SK-N-SH treated with all-trans-retinoic acid at 6 μM for 48 hours (cell line): ENCODE data around the gene FAM222B.

Experiments used
- ATAC-seq: fragments of 200-7000 bp; cut with Tn5 transposase; 3 replicates; pipeline ENCODE4 v1.9.1; 2020; ENCODE audit warnings: mild to moderate bottlenecking, moderate library complexity
- BACH2 ChIP-seq: fragments of 250-450 bp; sonication (Bioruptor Pico); IDR thresholded peaks from 2 replicates; pipeline ENCODE4 v1.9.0; 2021; ENCODE audit warnings: mild to moderate bottlenecking, borderline replicate concordance
- CSDC2 ChIP-seq: fragments of 250-450 bp; sonication (Bioruptor Pico); IDR thresholded peaks from 2 replicates; pipeline ENCODE4 v1.5.0; 2020; ENCODE audit warnings: mild to moderate bottlenecking, moderate library complexity
- ESRRG ChIP-seq: fragments of 250-450 bp; sonication (Bioruptor Pico); IDR thresholded peaks from 2 replicates; pipeline ENCODE4 v1.6.1; 2021; ENCODE audit warnings: mild to moderate bottlenecking
- ISL1 ChIP-seq: fragments of 250-450 bp; sonication (Bioruptor Pico); IDR thresholded peaks from 2 replicates; pipeline ENCODE4 v2.1.2; 2022; ENCODE audit warnings: mild to moderate bottlenecking, moderate library complexity
- OSR1 ChIP-seq: fragments of 250-450 bp; sonication (Bioruptor Pico); IDR thresholded peaks from 2 replicates; pipeline ENCODE4 v1.8.0; 2022; ENCODE audit warnings: moderate library complexity, mild to moderate bottlenecking, inconsistent platforms
- PPARA ChIP-seq: fragments of 250-450 bp; sonication (Bioruptor Pico); IDR thresholded peaks from 2 replicates; pipeline ENCODE4 v1.5.0; 2020; ENCODE audit warnings: mild to moderate bottlenecking, borderline replicate concordance
- RARB ChIP-seq: fragments of 250-450 bp; sonication (Bioruptor Pico); IDR thresholded peaks from 2 replicates; pipeline ENCODE4 v1.8.0; 2021; ENCODE audit warnings: mild to moderate bottlenecking, moderate library complexity
- SNAI2 ChIP-seq: fragments of 250-450 bp; sonication (Bioruptor Pico); IDR thresholded peaks from 2 replicates; pipeline ENCODE4 v1.5.0; 2020; ENCODE audit warnings: mild to moderate bottlenecking, moderate library complexity
- TCF4 ChIP-seq: fragments of 250-450 bp; sonication (Bioruptor Pico); IDR thresholded peaks from 2 replicates; pipeline ENCODE4 v1.8.0; 2021; ENCODE audit warnings: mild to moderate bottlenecking, moderate library complexity, borderline replicate concordance
- TOX ChIP-seq: fragments of 250-450 bp; sonication (Bioruptor Pico); IDR thresholded peaks from 2 replicates; pipeline ENCODE4 v1.8.0; 2021; ENCODE audit warnings: mild to moderate bottlenecking, moderate library complexity, borderline replicate concordance
- ZC3H10 ChIP-seq: fragments of 250-450 bp; sonication (Bioruptor Pico); IDR thresholded peaks from 2 replicates; pipeline ENCODE4 v1.5.1; 2021; ENCODE audit warnings: mild to moderate bottlenecking, moderate library complexity
- ZFP3 ChIP-seq: fragments of 250-450 bp; sonication (Bioruptor Pico); IDR thresholded peaks from 2 replicates; pipeline ENCODE4 v1.5.0; 2020; ENCODE audit warnings: mild to moderate bottlenecking, moderate library complexity
- ZFP30 ChIP-seq: fragments of 450-650 bp; formaldehyde crosslinking; IDR thresholded peaks from 2 replicates; pipeline ENCODE4 v1.5.0; 2022; ENCODE audit warnings: mild to moderate bottlenecking, moderate library complexity
- ZNF565 ChIP-seq: fragments of 450-650 bp; formaldehyde crosslinking; conservative IDR thresholded peaks from 2 replicates; pipeline ENCODE4 v1.5.0; 2020; ENCODE audit warnings: low read depth, mild to moderate bottlenecking, moderate library complexity
- ZNF70 ChIP-seq: fragments of 450-650 bp; formaldehyde crosslinking; IDR thresholded peaks from 2 replicates; pipeline ENCODE4 v1.5.0; 2020; ENCODE audit warnings: mild to moderate bottlenecking, moderate library complexity
- ZNF8 ChIP-seq: fragments of 450-650 bp; formaldehyde crosslinking; IDR thresholded peaks from 2 replicates; pipeline ENCODE4 v1.5.0; 2020; ENCODE audit warnings: mild to moderate bottlenecking, moderate library complexity
- TF ChIP-seq, protein P1 (sequence below): fragments of 250-450 bp; sonication (Bioruptor Pico); IDR thresholded peaks from 2 replicates; pipeline ENCODE4 v1.5.1; 2020; ENCODE audit warnings: low read depth, mild to moderate bottlenecking, moderate library complexity
- TF ChIP-seq, protein P2 (sequence below): fragments of 250-450 bp; sonication (Bioruptor Pico); IDR thresholded peaks from 2 replicates; pipeline ENCODE4 v1.8.0; 2021; ENCODE audit warnings: low read depth, mild to moderate bottlenecking, moderate library complexity, borderline replicate concordance
- TF ChIP-seq, protein P3 (sequence below): fragments of 250-450 bp; sonication (Bioruptor Pico); IDR thresholded peaks from 2 replicates; pipeline ENCODE4 v1.8.0; 2020; ENCODE audit warnings: mild to moderate bottlenecking, moderate library complexity, borderline replicate concordance
- TF ChIP-seq, protein P4 (sequence below): fragments of 250-450 bp; sonication (Bioruptor Pico); IDR thresholded peaks from 2 replicates; pipeline ENCODE4 v1.5.0; 2020; ENCODE audit warnings: mild to moderate bottlenecking, moderate library complexity
- TF ChIP-seq, protein P5 (sequence below): fragments of 250-450 bp; sonication (Bioruptor Pico); IDR thresholded peaks from 2 replicates; pipeline ENCODE4 v1.5.1; 2021; ENCODE audit warnings: mild to moderate bottlenecking, moderate library complexity

The FAM222B gene

DNA sequence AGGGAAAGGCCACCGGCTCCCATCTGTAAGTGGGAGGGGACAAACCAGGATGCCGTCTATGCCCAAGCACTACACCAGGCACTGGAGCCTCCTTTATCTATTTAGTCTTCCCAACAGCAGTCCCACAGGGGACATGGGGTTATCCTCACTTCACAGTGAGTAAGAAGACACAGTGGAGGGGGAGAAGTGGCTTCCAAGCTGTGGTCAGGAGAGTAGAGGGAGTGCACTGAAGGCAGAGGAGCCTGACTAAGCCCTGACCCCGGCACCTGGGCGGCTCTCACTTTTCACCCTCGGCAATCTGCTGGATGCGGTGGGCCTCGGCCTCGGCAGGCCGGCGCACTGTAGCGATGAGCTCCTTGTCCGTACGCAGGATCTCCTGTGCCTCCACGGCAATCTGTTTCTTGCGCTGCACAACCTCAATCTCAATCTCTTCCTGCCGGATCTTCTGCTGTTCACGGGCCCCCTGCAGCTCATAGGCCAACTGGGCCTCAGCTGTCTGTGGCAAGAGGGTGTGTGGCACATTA, 39.0 kb upstream of the FAM222B start (continued):
- TF ChIP-seq, protein P1, sequence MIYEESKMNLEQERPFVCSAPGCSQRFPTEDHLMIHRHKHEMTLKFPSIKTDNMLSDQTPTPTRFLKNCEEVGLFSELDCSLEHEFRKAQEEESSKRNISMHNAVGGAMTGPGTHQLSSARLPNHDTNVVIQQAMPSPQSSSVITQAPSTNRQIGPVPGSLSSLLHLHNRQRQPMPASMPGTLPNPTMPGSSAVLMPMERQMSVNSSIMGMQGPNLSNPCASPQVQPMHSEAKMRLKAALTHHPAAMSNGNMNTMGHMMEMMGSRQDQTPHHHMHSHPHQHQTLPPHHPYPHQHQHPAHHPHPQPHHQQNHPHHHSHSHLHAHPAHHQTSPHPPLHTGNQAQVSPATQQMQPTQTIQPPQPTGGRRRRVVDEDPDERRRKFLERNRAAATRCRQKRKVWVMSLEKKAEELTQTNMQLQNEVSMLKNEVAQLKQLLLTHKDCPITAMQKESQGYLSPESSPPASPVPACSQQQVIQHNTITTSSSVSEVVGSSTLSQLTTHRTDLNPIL (CRISPR knock-in tag): no peak

DNA sequence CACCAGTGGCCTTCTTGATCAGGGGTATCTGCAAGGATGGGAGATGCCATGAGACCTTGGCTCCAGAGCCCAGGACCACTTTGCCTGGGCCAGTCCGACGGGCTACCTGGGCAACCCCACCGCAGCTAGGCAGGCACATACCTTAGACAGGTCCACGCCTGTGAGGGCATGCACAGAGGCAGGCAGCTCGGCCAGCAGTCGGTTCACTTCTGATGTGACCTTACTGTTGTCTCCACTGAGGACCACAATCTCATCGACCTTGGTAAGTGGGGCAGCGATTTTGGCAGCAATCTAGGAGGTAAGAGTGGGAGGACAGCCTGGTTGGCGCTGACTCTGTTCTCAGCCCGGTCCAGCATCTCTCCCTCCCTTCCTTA, 38.0 kb upstream of the FAM222B start:
- no peak for TF ChIP-seq SNAI2 (CRISPR knock-in tag)
- TF ChIP-seq, protein P2, sequence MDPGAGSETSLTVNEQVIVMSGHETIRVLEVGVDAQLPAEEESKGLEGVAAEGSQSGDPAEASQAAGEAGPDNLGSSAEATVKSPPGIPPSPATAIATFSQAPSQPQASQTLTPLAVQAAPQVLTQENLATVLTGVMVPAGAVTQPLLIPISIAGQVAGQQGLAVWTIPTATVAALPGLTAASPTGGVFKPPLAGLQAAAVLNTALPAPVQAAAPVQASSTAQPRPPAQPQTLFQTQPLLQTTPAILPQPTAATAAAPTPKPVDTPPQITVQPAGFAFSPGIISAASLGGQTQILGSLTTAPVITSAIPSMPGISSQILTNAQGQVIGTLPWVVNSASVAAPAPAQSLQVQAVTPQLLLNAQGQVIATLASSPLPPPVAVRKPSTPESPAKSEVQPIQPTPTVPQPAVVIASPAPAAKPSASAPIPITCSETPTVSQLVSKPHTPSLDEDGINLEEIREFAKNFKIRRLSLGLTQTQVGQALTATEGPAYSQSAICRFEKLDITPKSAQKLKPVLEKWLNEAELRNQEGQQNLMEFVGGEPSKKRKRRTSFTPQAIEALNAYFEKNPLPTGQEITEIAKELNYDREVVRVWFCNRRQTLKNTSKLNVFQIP (CRISPR knock-in tag): no peak
- TF ChIP-seq BACH2 (CRISPR knock-in tag): no peak
- TF ChIP-seq ESRRG (CRISPR knock-in tag): no peak
- no peak for TF ChIP-seq ZNF565 (CRISPR knock-in tag)
- TF ChIP-seq ZFP3 (CRISPR knock-in tag): no peak
- no peak for TF ChIP-seq ZC3H10
- TF ChIP-seq PPARA: no peak
- TF ChIP-seq ISL1: no peak
- no peak for TF ChIP-seq ZNF8 (CRISPR knock-in tag)
- TF ChIP-seq, protein P3, sequence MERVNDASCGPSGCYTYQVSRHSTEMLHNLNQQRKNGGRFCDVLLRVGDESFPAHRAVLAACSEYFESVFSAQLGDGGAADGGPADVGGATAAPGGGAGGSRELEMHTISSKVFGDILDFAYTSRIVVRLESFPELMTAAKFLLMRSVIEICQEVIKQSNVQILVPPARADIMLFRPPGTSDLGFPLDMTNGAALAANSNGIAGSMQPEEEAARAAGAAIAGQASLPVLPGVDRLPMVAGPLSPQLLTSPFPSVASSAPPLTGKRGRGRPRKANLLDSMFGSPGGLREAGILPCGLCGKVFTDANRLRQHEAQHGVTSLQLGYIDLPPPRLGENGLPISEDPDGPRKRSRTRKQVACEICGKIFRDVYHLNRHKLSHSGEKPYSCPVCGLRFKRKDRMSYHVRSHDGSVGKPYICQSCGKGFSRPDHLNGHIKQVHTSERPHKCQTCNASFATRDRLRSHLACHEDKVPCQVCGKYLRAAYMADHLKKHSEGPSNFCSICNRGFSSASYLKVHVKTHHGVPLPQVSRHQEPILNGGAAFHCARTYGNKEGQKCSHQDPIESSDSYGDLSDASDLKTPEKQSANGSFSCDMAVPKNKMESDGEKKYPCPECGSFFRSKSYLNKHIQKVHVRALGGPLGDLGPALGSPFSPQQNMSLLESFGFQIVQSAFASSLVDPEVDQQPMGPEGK (CRISPR knock-in tag): no peak
- TF ChIP-seq TOX (CRISPR knock-in tag): no peak
- TF ChIP-seq ZFP30 (CRISPR knock-in tag): no peak
- TF ChIP-seq ZNF70 (CRISPR knock-in tag): no peak
- TF ChIP-seq TCF4: no peak
- no peak for TF ChIP-seq CSDC2
- TF ChIP-seq, protein P4, sequence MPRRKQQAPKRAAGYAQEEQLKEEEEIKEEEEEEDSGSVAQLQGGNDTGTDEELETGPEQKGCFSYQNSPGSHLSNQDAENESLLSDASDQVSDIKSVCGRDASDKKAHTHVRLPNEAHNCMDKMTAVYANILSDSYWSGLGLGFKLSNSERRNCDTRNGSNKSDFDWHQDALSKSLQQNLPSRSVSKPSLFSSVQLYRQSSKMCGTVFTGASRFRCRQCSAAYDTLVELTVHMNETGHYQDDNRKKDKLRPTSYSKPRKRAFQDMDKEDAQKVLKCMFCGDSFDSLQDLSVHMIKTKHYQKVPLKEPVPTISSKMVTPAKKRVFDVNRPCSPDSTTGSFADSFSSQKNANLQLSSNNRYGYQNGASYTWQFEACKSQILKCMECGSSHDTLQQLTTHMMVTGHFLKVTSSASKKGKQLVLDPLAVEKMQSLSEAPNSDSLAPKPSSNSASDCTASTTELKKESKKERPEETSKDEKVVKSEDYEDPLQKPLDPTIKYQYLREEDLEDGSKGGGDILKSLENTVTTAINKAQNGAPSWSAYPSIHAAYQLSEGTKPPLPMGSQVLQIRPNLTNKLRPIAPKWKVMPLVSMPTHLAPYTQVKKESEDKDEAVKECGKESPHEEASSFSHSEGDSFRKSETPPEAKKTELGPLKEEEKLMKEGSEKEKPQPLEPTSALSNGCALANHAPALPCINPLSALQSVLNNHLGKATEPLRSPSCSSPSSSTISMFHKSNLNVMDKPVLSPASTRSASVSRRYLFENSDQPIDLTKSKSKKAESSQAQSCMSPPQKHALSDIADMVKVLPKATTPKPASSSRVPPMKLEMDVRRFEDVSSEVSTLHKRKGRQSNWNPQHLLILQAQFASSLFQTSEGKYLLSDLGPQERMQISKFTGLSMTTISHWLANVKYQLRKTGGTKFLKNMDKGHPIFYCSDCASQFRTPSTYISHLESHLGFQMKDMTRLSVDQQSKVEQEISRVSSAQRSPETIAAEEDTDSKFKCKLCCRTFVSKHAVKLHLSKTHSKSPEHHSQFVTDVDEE (CRISPR knock-in tag): no peak
- TF ChIP-seq, protein P5, sequence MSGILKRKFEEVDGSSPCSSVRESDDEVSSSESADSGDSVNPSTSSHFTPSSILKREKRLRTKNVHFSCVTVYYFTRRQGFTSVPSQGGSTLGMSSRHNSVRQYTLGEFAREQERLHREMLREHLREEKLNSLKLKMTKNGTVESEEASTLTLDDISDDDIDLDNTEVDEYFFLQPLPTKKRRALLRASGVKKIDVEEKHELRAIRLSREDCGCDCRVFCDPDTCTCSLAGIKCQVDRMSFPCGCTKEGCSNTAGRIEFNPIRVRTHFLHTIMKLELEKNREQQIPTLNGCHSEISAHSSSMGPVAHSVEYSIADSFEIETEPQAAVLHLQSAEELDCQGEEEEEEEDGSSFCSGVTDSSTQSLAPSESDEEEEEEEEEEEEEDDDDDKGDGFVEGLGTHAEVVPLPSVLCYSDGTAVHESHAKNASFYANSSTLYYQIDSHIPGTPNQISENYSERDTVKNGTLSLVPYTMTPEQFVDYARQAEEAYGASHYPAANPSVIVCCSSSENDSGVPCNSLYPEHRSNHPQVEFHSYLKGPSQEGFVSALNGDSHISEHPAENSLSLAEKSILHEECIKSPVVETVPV (CRISPR knock-in tag): no peak
- TF ChIP-seq RARB (CRISPR knock-in tag): no peak
- no peak for TF ChIP-seq OSR1
- no peak for ATAC-seq

DNA sequence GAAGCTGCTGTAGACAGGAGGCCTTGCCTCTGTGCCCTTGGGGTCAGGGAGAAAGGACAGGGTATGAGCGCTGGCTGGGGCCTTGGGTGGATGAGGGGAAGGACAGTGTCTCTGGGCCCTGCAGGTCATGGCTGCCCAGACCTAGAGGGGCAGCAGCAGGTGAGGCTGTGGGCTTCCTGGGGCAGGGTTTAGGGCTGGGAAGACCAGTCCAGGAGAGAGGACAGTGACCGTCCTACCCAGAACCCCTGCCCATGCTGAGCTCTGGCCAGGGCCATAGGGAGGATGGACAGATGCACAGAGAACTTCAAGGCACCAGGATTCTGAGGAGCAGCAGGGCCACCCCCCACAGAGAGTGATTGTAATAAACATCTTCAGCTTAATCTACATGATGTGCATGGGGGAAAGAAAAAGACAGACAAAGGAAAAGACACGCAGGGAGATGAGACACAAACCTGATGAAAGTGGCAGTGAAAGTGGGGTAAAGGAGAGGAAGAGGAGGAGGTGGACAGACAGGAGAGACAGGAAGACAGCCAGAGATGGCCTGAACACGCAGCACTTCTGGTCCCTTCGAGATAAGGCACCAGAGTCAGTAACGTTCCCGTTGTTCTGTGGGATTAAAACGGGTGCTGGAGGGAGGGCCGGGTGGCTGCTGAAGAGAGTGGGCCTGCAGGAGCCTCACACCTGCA, 37.4 kb upstream of the FAM222B start:
- TF ChIP-seq CSDC2 (no peak), ZFP3 (CRISPR knock-in tag) (no peak), OSR1 (no peak)
- TF ChIP-seq, protein P4 (CRISPR knock-in tag): no peak
- TF ChIP-seq, protein P2 (CRISPR knock-in tag): no peak
- no peak for ATAC-seq
